ENCODE measurements around the gene CKM.

Gene CKM

DNA sequence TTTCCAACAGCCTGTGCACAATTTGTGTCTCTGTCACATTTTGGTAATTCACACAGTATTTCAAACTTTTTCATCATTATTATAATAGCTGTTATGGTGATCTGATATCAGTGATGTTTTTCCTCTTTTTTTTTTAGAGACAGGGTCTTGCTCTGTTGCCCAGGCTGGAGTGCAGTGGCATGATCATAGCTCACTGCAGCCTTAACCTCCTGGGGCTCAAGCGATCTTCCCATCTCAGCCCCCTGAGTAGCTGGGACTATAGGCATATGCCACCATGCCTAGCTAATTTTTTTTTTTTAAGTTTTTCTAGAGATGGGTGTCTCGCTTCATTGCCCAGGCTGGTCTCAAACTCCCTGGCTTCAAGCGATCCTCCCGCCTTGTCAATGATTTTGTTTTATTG lies 65.8 kb downstream of the CKM start:
- in situ Hi-C loops (cut with HindIII; ENCODE audit: low sequenced_read_pairs) = no loop called here

All from endothelial cell of hepatic sinusoid (primary cell).